Activated CD8-positive, alpha-beta memory T cell treated with anti-CD3 and anti-CD28 coated beads, Interleukin-2, amount 50 U/mL, for 4 hours (primary cell): ENCODE measurements around the gene MCC.

Experiments
- DNase-seq: peaks from one replicate; pipeline ENCODE4 v3.0.0-alpha.2; 2020

MCC gene

DNA sequence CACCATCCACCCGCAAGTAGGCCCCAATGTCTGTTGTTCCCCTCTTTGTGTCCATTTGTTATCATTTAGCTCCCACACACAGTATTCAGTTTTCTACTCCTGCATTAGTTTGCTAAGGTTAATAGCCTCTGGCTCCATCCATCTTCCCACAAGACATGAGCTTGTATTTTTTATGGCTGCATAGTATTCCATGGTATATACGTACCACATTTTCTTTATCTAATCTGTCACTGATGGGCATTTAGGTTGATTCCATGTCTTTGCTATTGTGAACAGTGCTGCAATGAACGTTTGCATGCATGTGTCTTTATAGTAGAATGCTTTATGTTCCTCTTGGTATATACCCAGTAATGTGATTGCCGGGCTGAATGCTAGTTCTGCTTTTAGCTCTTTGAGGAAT is 361.2 kb downstream of the MCC start:
- no peak for DNase-seq

DNA sequence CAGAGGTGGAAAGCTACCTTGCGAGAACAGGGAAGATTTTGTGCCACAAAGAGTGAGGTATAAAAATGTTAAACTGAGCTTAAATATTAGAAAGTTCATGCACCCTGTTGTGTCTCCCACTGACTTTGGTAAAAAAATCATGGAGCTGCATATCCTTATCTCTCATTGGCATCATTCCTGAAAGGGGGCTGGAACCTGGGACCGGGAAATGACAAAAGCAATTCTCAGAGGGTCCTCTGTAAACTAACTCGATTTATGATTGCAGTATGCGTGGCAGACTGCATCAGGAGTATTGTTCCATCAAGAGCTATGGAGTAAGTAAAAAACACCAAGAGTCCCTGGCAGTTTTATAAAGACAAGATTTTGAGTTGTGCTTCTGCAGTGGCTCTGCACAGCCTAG is 362.9 kb downstream of the MCC start:
- no peak for DNase-seq

DNA sequence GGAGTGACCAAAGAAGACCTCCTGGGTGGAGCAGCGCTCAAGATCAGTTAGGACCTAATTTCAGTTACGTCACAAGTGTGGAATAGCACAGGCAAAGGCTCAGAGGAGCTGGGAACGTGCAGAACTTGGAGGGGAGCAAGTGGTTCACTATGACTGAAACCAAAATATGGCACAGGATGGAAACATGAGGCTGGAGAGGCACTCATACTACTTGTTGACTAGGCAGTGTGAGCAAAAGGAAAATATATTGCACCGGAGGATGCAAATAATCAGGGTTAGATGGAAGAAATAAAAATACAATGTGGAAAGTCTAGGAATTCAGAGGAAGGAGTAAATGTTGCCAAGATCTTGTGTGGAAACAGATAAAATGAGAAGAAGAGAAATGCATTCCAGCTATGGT is 363.3 kb downstream of the MCC start:
- DNase-seq = no peak

DNA sequence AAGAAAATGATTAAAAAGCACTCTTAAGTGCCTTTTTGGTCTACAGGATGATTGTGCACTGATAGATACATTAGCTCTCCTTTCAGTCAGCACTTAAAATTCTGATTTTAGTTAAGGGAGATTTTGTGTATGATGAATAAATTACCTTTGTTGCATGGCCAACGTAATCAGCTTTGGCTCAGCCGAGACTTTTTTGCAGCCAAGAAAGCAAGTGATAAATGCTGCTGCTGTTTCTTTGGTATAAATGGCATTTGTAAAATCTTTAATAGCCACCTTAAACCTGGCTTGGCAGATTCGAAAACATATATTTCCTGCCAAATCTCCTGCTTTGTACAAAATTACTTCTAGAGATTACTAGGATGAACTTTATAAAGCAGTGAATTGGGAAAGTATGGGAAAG is 364.0 kb downstream of the MCC start:
- no peak for DNase-seq

DNA sequence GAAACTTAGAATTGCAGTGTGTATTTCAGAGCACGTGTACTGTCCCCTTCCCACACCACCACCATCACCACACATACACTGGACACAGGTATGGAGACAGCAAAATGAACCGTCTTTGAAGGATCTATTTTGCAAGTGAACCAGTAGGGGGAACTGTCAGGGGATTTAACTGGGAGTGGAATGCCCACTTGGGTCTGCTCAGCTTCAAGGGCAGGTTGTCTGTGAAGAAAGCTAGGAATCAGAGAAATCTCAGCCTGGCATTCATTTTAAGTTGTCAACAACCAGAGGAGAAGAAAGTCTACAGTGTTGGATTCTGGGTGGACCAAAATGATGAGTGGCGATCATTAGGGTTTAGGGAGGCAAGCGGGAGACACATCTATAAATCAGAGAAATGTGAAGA is 364.6 kb downstream of the MCC start:
- no peak for DNase-seq

DNA sequence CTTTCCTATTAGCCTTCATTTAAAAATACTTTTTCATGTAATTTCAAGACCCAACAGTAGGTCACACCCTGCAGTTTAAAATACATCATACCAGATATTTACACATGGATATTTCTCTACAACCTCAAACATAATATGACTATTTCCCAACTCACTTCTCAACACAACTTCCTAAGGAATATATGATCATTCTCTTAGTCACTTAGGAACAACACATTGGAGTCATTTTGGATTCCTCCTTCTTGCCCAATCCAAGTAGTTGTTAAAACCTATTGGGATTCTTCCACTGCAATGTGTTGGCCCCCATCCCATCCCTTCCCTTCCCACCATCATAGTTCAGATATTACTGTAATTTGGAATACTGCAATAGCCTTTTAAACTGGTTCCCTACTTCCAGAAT is 366.2 kb downstream of the MCC start:
- DNase-seq = no peak

DNA sequence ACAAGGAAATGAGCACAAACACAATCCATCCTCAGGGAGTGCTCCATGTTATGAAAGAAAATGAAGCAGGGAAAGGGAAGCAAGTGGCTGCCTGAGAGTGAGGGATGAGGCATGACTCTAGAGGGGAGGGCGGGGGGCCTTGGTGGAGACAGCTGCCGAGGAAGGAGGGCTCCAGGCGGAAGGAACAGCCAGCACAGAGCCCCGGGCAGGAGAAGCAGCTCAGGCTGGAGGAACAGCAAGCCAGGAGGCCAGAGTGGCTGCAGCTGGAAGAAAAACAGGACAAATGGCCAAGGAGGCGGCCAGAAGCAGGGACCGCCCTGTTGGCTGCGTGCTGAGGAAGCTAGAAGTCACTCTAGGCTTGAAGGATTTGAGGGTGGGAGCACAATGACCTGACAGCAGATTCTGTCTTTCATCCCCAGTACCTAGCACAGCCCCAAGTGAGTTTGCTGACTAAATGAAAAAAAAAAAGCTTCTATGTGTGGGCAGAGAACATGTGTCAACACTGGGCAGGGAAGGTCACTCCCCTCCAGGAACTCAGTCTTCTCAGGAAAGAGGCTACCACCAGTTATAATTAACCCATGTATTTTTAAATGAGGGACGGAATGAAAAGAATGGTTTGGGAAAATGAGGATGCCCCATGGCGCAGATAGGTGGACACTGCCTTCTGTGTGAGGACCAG is 368.9 kb downstream of the MCC start:
- no peak for DNase-seq

DNA sequence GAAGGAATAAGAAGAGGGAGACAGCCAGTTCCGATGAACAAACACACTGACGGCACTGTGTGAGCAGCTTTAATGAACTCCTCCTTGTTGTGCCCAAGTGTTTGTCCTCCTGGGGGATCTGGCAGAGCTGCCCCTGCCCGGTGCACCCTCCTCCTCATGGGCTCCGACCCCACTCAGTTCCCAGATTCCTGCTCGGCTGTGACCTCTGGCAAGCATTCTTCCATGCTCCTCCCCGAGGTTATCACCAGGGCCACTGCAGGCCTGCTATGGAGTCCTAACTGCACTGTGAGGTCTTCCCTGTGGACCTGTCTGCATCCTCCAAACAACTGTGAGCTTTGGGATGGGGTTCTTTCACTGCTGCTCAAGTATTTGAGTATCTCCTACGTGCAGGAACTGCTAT is 369.5 kb downstream of the MCC start:
- no peak for DNase-seq

DNA sequence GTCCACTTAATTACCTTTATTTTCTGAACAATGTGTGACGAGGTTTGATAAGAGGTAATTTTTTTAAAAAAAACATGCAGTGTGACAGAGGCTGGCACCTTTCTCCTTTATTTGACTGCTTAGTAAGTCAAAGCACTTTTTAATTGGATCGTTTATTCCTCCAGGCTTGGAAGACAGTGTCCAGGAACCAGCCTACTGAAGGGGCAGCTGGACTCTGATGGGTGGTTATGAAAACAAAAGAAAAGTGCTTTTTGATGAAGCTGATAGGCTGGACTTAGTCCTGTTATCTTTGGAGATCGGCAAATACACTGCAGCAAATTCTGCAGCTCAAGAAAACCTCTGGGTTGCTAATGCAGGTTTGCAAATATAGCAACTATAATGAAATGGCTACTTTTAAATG is 370.0 kb downstream of the MCC start:
- DNase-seq = no peak

DNA sequence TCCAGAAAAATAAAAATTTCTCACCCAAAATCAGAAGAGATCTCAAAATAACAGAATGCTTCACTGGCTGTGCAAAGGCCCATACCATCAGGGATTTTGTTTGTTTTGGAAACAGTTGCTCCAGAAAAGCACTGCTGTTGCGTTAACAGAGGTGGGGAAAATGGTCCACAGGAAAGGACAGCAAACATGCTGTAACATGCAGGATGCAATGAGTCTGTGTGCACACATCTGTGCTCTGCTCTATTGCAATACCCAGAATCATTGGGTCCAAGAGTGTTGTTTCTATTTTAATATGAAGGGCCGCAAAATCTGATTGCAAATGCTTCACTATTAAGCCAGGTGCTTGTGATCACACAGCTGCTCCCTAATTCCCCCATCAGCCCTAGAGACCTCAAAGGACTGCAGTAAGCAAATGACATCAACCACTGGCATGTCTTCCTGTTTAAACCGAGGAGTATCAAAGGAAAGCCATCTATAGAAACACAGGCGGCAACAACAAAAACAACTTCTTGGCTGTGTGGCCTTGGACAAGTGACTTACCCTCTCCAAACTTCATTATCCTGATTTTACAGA is 370.6 kb downstream of the MCC start:
- no peak for DNase-seq

DNA sequence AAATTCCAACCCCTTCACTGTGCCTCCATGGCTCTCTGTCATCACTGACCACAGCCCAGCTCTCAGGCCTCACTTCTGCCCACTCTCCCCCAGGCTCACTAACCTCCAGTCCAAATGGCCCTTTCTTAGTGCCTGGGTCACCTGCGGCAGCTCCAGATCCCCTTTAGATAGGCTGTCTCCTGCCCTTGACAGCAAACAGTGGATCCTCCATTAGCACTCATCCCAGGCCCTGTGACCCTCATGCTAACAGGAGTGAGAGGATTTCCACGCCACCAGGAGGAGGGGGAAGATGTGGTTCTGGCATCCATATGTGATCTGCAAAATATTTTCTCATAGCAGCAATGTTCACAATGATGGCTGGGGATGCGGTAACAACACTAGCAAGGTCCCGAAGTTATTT is 372.3 kb downstream of the MCC start:
- DNase-seq = no peak

DNA sequence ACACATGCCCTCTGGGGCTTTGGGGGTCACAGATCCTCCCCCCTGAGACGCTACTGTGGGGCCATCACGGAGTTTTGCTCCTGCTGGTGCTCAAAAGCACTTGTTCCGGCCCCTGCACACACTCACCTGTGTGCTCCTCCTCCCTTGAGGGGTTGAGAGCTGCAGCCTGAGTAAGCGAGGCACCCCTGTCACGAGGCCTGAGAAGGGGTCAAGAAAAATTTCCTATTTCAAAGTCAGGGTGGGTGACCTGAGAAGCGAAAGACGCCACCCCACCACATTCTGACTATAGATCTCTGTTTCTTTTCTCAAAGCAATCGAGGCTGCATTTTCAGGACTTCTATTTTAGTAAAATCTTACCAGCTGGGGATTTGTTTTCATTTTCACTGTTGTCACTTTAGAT is 373.2 kb downstream of the MCC start:
- DNase-seq = no peak

DNA sequence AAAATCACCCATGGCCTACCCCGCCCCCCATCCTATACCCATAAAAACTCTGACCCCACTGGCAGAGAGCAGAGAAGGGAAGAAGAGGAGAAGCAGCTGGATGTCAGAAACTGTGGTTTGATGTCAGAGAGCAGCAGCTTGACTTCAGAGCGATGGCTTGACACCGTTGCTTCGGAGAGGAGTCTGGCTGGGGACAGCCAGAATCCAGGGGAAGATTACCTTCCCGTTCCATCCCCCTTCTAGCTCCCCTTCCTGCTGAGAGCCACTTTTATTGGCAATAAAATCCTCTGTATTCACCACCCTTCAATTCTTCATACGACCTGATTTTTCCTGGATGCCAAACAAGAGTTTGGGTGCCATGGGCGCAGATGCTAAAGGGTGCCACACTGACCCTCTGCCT is 373.7 kb downstream of the MCC start:
- no peak for DNase-seq

DNA sequence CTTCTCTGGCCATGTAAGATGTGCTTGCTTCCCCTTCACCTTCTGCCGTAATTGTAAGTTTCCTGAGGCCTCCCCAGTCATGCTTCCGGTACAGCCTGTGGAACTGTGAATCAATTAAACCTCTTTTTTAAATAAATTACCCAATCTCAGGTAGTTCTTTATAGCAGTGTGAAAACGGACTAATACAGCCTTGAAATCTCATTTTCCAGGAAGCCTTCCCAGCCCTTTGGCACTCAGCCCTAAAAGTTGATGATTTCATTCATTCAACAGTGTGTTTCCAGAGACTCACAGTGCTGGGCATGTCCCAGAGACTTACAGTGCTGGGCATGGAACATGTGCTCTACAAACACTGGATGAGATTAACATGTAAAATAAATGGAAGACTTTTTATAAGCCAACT is 375.8 kb downstream of the MCC start:
- no peak for DNase-seq

DNA sequence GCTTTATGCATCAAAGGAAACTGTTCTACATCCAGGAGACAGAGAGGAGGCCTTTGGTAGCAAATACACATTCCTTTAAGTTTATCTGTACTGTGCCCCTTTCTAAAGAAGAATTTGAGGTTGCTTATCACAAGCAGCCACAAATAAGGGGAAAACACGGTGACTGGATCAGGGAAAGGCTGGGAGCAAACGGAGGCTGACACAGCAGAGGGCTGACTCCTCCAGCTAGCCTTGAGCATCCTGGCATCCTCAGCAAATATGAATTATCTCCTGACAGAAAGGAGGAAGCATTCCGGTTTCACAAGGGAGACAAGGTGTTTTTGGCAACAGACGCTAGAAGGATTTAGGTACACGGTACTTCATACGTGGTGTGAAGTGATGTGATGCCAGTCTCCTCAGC is 378.1 kb downstream of the MCC start:
- no peak for DNase-seq

DNA sequence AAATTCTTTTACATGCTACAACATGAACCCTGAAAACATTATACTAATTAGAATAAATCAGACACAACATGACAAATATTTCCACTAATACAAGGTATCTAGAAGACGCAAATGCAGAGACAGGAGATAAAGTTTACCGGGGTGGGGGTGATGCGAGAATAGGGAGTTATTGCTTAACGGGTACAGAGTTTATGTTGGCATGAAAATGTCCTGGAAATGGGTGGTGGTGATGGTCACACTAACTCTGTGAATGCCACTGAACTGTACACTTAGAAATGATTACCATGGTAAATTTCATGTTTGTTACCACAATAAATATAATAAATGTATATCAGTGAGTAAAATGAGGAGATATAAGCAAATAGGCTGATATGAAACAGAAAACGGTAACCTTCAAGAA is 378.9 kb downstream of the MCC start:
- DNase-seq = no peak

DNA sequence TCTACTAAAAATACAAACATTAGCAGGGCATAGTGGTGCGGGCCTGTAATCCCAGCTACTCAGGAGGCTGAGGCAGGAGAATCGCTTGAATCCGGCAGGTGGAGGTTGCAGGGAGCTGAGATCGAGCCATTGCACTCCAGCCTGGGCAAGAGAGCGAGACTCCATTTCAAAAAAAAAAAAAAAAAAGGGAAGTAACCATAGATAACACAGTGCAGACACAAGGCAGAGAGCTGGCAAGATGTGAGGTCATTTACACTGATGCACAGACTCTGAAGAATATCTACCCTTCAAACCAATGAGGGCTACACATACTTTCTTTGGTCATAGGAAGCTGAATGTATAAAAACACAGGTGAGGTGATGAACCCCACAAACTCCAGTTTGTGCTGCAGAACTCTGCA is 379.8 kb downstream of the MCC start:
- DNase-seq = no peak

DNA sequence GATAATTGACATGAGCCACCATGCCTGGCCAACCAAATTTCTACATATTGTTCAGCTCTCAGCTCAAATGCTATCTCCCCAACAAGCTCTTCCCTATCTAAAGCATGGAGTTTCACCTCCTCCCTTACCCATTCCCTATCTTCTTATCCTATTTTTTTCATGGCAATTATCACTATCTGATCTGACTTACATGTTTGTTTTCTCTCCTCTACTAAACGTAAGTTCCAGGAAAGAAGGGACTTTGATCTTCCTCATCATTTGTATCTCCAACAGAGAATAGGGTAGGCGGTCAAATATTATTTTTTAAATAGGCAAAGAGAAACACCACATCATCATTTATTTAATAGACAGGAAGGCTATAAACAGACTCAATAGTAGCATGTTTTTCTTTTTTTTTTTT is 381.4 kb downstream of the MCC start:
- DNase-seq = no peak

DNA sequence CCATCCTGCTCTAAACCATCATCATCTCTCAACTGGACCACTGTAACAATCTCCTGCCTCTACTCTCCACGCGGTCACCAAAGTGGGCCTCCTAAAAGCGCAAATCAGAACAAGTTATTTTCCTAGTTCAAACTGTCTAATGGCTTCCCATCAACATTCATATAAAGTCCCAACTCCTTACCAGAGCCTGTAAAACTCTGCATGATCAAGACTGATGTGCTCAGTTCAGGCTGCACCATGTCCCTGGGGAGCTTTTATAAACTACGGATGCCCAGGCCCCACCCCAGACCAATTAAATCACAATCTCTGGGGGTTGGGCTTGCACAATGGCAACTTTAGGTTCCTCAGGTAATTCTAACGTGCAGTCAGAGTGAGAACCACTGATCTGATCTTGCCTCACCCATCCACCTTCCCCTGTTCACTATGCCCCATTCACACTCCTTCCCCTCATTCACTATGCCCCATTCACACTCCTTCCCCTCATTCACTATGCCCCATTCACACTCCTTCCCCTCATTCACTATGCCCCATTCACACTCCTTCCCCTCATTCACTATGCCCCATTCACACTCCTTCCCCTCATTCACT is 382.5 kb downstream of the MCC start:
- DNase-seq = no peak

DNA sequence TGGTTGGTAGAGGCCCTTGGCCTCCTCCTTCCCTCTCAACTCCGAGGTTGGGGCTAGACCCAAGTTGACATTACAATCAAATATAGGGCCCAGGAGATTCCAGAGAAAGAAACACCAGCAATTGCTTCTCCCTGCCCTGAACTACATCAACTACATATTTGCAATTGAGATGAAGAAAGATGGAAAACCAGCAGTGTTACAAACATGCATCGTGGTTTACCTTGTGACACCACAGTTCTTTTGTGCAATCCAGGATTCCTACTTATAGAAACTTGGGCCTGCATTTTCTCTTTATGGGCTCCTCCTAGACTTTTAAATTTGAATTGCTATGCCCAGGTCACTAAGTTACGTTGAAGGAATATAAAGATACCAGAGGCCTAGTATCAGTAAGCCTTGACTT is 384.9 kb downstream of the MCC start:
- no peak for DNase-seq

DNA sequence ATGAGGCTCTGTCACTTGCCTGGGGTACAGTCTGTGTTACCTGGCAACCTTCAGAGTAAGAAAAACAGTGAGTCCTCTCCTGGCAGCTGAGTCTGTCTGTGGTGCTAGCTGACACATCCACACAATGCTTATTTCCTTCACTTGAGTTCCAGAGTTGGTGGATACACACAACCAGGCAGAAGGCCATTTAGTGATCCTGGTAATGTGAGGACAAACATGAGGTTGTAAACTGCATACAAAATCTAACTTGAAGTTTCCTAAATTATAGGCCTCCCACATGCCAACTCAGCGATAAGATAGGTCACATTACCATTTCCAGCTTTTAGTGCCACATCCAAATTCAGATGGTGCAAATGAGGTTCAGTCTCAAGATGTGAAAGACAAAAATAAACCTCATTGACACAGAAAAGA is 386.1 kb downstream of the MCC start:
- DNase-seq = no peak

DNA sequence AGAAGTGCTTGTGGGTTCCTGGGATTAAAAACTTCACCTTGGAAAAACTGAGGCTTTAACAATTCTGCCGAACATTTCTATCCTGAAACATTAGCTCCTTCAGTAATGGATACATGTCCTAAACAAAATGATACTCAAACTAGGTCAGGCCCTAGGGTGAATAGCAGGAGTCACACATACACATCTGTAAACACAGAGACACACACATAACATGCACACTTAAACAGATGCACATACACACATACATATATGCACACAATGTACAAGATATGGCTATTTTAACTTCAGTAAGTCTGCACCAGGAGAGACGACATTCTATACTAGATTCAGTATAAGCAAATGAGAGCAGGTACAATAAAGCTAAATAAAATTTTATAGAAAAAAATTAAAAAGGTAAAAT is 387.3 kb downstream of the MCC start:
- no peak for DNase-seq

DNA sequence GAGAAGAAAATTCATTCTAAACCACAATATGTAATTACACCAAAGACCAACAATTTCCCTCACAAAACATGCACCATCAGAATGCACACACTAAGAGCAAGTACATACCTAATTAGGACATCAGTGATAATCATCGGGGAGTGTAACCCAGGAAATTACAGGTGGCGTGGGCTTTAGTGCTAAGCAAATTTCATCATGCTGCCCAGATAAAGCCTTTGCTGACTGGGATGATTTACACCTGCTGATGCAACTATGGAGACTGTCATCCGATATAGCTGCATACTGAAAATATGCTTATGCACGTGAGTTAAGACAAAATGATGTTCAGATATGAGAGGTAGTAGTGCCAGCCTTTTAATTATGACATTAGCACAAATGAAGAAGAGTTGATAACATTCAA is 388.4 kb downstream of the MCC start:
- no peak for DNase-seq

DNA sequence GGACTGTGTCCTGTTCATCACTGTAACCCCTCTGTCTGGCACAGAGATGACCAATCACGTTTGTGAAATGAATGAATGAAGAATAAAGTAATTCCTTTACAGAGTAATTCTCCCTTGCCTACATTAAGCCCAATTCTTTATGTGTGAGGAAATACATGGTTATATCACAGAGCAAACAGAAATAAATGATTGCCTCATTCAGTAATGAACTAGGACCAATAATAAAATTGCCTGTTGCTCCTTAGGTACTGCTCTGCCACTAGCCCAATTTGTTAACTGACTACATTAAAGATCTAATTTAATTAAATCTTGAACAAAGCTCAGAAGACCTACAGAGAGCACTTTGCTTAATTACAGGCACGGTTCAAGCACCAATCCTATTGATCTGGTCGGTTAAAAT is 389.9 kb downstream of the MCC start:
- no peak for DNase-seq

DNA sequence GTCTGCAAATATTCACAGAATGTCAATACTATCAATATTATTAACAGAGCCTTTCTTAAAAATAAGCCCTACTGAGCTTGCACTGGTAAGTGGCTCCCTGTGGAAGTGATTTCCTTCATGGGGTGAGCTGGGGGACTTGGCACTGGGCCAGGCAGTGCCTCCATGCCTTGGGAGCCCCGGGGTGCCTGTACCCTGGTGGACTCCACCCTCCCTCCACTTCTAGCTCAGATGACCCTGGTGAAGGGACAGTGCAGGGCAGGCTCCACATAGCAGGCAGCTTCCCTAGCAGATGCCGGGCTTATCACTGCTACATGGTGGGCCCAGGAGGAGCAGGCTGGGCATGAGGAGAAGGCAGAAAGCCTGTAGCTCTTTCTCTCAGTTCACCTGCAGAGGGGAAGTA is 392.4 kb downstream of the MCC start:
- no peak for DNase-seq
